HTERT RPE-1 (cell line): Measurements from ENCODE around the gene PHPT1.
"Not testable (repeated sequence)": the region's sequence is repeated elsewhere in the genome, so short reads cannot be mapped to it uniquely, and the experiment has no call there.

ENCODE experiments used
- in situ Hi-C: fragments of 300-500 bp; cut with MboI; formaldehyde crosslinking; loops from 4 replicates; pipeline ENCODE4 v1.14.3; 2020; ENCODE audit warnings: low sequenced_read_pairs

The PHPT1 gene

DNA sequence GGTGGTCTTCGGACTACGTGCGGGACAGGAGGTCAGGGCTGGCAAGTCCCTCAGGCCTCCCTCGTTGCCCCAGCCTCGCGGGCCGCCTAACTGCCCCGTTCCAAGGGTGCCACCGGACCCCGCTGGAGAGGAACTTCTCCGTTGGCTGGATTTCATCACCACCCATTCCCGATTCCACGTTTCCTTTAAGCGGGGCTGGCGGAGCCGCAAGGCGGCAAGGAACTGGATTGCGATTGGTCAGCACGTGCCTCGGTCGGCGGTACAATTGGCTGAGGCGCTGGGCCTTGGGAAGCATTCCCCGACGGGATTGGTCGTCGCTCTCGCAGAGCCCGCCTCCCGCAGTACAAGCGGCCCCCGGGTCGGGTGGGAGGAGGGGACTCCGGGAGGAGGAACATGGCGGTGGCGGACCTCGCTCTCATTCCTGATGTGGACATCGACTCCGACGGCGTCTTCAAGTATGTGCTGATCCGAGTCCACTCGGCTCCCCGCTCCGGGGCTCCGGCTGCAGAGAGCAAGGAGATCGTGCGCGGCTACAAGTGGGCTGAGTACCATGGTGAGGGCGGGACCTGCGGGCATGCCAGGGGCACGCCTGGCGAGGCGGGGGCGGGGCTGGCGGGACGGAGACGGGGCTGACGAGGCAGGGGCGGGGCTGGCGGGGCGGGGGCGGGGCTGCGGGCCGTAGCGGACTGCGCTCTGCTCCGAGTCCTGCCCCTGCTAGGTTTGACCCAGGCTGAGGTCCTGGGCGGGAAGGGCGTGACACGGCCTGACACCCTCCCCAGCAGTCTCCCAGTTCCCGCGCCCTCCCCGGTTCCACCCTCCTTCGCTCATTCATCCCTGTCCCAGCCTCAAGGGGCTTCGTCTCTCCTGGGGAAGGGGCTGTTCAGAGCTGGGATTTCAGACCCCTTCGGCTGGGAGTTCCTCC lies at the start of gene PHPT1:
TSS of gene PHPT1 (plus strand) at position 372 of the 922 bp plus-strand sequence. CDS start at position 394, 22 bp downstream.
- in situ Hi-C loops = no loop called here

DNA sequence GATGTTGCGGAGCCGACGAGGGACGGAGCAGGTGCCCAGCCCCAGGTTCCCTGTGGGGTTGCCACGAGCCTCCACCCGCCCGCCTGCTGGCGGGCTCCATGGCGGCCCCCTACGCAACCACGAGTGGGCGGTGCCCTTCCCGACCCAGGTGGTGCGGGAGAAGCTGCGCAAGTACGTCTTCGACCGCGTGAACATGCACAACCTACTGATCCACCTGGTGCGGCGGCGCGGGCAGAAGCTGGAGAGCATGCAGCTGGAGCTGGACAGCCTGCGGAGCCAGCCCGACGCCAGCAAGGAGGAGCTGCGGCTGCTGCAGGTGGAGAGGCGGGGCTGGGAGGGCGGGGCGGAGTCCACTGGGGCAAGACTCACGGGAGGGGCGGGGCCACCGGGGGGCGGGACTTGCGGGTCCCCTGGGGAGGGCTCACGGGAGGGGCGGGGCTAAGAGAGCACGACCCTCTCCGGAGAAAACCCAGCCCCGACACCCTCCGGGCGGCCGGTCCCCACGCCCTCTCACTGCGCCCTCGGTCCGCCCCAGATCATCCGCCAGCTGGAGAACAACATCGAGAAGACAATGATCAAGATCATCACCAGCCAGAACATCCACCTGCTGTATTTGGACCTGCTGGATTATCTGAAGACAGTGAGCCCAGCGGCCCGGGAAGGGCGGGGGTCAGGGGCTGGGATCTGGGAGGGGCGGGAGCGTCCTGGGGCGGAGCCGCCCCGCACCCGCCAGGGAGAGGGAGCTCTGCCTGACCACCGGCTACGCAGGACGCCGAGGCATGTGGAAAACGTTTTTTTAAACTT lies 49.2 kb upstream of the PHPT1 start:
- in situ Hi-C loops = no loop called here

GRCh38 chr9:136802321-136802720 lies 46.9 kb upstream of the PHPT1 start:
- in situ Hi-C loops = no loop called here

DNA sequence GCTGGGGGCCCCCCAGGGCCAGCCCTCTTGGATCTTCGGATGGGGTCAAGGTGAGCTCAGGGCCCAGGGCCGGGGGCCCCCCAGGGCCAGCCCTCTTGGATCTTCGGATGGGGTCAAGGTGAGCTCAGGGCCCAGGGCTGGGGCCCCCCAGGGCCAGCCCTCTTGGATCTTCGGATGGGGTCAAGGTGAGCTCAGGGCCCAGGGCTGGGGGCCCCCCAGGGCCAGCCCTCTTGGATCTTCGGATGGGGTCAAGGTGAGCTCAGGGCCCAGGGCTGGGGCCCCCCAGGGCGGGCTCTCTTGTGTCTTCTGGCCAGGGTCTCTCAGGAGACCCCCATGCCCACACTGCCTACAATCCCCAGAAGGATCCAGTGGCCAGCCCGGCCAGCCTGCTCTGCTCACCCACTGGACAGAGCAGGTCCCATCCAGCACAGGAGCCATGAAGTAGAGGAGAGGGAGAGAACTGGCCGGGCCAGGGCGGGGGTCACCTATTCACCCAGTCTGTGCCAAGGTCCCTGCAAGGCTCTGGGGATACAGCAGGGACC lies 46.1 kb upstream of the PHPT1 start:
- in situ Hi-C loops = not testable (repeated sequence)

DNA sequence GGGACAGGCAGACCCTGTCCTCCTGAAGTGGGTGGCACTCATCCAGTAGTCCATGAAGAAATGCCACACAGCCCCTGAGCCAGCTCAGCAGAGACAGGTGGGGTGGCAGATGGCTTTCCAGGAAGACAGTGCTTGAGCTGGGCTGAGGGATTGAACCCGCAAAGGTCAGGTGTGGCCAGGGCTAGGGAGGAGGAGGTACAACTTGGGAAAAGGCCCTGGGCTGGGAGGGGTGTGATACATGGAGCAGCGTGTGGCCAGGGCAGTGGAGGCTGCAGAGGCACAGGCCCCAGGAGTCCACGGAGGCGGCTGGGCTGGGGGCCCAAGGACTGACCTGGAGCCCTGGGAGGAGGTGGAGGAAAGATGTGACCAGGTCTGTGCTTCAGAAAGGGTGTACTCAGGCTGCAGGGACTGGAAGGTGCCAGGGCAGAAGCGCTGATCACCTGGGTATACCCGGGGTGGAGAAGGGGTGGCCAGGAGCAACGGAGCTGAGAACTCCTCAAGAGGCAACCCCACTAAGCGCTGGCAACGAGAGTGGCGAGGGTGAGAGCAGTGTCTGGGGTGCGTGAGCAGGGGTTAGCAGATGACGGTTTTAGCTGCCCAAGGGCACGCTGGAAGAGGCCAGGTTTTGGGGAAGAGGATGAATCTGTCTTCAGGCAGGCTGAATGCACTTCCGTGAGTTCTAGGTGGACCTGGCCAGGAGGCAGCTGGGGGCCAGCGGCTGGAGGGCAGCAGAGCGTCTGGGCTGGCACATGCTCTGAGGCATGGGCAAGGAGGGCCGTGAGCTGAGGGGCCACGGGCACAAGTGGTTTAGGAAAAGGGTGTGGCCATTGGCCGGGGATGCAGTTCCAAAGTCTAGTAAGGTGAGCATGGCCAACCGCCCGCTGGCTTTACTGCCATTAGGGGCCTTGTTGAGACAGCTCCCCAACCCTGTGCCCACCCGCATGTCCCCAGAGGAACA lies 45.4 kb upstream of the PHPT1 start:
- in situ Hi-C loops = no loop called here

DNA sequence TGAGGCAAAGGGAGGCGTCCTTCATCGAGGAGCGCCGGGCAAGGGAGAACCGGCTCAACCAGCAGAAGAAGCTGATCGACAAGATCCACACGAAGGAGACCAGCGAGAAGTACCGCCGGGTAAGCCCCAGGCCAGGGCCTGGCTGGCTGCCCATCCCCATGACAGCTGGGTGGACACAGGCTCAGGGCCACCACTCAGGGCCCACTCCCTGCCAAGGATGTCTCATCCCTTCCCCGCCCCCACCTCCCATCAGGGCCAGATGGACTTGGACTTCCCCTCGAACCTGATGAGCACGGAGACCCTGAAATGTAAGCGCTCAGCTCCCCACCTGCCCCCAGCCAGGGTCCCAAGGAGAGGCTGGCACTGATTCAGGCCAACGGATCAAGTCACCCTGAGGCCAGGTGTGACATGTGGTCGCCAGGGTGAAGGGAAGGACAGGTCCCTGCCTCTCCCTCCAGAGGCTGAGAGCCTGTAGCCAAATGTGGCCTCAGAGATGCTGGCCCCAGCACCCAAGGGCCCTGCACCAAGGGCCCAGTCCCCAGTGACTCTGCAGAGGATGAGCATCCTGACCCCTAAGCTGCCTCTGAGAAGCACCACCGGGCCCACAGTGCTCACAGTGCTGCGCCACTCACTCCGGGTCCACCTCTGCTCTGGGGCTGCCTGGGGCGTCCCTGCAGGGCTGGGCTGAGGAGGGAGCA lies 44.6 kb upstream of the PHPT1 start:
- in situ Hi-C loops = no loop called here

GRCh38 chr9:136805207-136805740 lies 43.9 kb upstream of the PHPT1 start:
- in situ Hi-C loops = no loop called here

DNA sequence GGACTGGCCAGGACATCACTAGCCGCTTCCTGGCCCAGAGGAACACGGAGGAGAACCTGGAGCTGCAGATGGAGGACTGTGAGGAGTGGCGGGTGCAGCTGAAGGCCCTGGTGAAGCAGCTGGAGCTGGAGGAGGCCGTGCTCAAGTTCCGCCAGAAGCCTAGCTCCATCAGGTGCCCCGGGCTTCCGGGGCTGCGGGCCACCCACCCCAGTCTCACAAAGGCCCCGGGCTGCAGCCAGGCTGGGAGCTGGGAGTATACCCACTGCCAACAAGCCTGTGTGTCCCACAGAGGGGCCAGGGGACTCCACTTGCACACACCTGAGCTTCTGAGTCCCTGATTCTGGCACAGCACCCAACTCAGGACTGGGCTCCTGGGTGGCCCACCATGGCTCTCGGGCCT lies 43.1 kb upstream of the PHPT1 start:
- in situ Hi-C loops = no loop called here

DNA sequence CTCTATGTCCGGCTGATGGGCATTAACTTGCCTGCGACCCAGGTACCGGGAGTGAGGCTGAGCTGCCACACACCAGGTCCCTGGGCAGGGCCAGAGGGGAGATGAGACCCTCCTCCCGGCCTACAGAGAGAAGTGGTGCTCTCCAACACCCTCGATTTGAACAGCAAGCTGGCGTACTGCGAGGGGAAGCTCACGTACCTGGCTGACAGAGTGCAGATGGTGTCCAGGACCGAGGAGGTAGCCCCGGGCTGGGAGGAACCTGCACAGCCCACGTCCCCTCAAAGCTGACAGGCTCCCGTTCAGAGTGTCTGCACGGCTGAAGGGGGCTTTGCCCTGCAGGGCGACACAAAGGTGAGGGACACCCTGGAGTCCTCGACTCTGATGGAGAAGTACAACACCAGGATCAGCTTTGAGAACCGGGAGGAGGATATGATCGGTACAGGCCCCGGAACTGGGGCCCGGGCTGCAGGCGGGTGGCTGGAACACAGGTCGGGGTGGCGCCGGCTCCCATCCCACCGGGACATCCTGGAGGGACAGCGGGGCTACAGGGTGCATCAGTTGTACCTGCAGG lies 42.5 kb upstream of the PHPT1 start:
- in situ Hi-C loops = no loop called here

DNA sequence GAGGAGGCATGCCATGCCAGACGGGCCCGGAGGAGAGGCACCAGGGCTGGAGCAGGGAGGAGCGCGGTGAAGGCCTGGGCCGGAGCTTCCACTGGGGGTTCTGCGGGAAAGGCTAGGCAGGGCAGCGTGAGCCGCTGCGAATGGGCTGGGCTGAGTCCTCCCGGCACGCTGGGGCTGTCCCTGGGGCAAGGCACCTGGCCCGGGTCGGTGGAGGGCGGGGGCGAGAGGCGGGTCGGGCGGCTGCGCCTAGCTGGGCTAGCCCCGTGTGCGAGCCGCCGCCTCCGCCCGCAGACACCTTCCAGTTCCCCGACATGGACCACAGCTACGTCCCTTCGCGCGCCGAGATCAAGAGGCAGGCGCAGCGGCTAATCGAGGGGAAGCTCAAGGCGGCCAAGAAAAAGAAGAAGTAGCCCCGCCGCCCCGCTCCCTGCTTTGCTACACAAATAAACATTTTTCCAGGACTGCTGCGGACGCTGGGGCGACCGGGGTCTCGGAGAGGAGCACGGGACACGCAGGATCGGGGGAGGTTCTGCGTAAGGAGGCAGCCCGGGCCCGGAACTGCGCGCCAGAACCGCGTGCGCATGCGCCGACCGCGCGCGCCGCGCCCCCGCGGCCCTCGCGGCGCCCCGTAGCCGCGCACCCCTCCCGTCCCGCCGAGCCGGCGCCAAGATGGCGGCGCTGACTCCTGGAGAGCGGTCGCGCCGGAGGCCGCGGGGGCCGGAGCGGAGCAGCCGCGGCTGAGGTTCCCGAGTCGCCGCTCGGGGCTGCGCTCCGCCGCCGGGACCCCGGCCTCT lies 41.7 kb upstream of the PHPT1 start, which contains the start of gene RABL6:
TSS of gene RABL6 (plus strand) at position 668 of the 794 bp plus-strand sequence. CDS start 249 bp downstream, outside the sequence.
- in situ Hi-C loops = no loop called here

- in situ Hi-C loops = no loop called here
These were observed 41.0 kb upstream of the PHPT1 start for GRCh38 chr9:136808075-136808805.

- in situ Hi-C loops = no loop called here
These were observed 40.4 kb upstream of the PHPT1 start for GRCh38 chr9:136808806-136809158.

GRCh38 chr9:136814725-136815421 lies 34.3 kb upstream of the PHPT1 start:
- in situ Hi-C loops = no loop called here

DNA sequence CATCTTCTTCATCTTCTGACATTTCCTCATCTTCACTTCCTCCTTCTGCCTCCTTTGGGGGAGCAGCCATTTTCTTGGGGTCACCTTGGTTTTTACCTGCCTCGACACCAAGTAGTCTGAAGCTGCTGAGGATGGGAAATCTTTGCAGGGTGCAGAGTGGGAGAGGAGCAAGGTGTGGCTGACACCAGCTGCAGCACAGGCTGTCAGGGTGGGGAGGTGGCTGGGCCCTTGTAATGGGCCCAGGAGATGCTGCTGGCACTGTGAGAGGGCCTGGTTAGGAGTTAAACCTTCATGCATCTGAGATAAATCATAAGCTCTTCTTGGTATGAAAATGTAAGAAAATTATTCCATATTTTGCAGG lies 33.8 kb upstream of the PHPT1 start:
- in situ Hi-C loops = no loop called here

DNA sequence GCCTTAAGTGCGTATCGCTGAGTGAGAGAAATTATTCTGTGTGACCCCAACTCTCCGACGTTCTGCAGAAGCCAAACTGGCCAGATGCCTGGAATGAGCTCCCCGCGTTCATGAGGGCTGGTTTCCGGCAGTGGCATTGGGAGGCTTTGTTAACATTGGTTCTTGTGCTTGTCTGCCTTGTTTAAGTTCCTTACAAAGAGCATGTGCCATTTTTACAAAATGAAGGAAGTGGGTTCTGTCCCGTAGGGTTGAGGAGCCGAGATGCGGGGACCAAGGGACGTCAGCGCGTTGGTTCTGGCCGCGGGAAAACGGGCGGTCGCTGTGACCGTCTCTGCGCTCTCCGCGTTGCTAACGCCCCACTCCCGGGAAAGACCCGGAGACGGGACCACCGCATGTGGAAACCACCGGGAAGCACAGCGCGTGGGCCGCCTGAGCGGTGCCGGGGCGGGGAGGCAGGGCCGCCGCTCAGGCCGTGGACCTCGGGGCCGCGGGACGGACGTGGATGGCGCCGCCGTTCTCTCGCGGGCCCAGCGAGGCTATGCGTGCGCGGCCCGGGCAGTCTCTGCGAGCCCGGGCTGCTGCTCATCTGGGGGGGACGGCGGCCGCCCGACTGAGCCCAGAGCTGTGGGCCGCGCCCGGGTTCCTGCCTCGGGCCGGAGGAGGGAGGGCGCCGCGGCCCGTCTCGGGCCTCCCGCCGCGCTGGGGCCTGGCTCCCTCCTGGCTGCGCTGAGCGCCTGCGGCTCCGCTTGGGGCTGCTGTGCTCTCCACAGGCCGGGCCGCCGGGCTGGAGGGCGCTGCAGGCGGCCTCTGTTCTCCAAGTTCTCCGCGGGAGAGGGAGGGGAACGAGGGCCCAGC lies 28.0 kb upstream of the PHPT1 start:
- in situ Hi-C loops = no loop called here

DNA sequence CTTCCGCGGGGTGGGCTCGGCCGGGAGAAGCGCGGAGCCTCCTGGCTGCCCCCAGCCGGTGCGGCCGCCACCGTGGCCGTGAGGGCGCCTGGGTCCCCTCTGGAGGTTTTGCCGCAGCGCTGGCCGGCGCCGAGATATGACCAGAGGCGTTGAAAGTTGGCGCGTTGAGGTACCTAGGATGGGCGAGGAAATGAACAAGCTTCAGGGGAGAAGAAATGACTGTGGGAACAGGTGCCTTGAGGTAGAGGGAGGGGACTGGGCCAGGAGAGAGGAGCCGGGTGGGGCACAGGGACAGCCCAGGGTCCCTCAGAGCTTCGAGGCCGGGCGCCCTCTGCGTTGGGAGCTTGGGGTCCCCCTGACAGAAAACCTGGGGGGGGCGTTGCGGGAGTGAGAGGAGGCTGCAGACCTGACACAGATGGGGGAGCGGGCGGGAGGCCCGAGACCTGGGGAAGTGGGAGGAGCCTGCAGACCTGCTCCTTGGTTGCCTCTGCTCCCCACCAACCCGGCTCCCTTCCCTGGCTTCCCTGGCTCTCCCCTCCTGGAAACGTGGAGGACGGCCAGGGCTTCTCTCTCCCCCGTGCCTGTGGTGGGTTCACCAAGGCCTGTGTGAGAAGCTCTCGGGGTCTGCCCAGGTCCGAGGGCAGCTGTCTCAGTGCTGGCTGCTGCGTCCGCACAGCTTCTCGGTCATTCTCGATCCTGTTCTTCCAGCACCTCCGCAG lies 27.2 kb upstream of the PHPT1 start:
- in situ Hi-C loops = no loop called here
